ENCODE results near the gene FBXW7. TPM values are rescaled to one million over a fixed set of nuclear protein-coding genes. Genes with fewer than 3 reads are reported as not detected.

Gene FBXW7
- total RNA-seq, 2 donors from 2014 or later = 29.0 to 34.7 TPM

- DNase-seq (ENCODE audit: low spot score in 2 of 2) (no peak), ATAC-seq (no peak)
- no peaks in the 10 kb centered on the region for H3K9me3 Mint-ChIP-seq
- no peak overlapping the region for H3K27ac Mint-ChIP-seq
- peaks cover 0 to 4% of the 10 kb centered on the region in 2 donors for H3K36me3 Mint-ChIP-seq
Observed at GRCh38 chr4:152398060-152398459, 137.8 kb downstream of the FBXW7 start.

- Mint-ChIP-seq H3K27ac (no peak overlapping the region), H3K9me3 (no peaks in the 10 kb centered on the region), H3K36me3 (peaks cover 0 to 4% of the 10 kb centered on the region in 2 donors)
- DNase-seq (ENCODE audit: low spot score in 2 of 2) (no peak), ATAC-seq (no peak)
Observed at GRCh38 chr4:152394791-152395190, 141.1 kb downstream of the FBXW7 start.

- ATAC-seq (no peak), DNase-seq (ENCODE audit: low spot score in 2 of 2) (no peak)
- Mint-ChIP-seq H3K9me3 (no peaks in the 10 kb centered on the region), H3K36me3 (peaks cover 0 to 4% of the 10 kb centered on the region in 2 donors), H3K27ac (no peak overlapping the region)
Observed at GRCh38 chr4:152392079-152392478, 143.8 kb downstream of the FBXW7 start.

GRCh38 chr4:152390216-152390615, 145.7 kb downstream of the FBXW7 start:
- H3K27ac Mint-ChIP-seq = no peak overlapping the region
- DNase-seq (ENCODE audit: low spot score in 2 of 2) = no peak
- H3K9me3 Mint-ChIP-seq = no peaks in the 10 kb centered on the region
- no peaks in the 10 kb centered on the region for H3K36me3 Mint-ChIP-seq
- no peak for ATAC-seq

- no peaks in the 10 kb centered on the region for H3K36me3 Mint-ChIP-seq
- ATAC-seq (no peak), DNase-seq (ENCODE audit: low spot score in 2 of 2) (no peak)
- no peaks in the 10 kb centered on the region for H3K9me3 Mint-ChIP-seq
- no peak overlapping the region for H3K27ac Mint-ChIP-seq
Observed at GRCh38 chr4:152389359-152389758, 146.5 kb downstream of the FBXW7 start.

GRCh38 chr4:152385551-152385950, 150.3 kb downstream of the FBXW7 start:
- no peak for ATAC-seq
- H3K9me3 Mint-ChIP-seq = no peaks in the 10 kb centered on the region
- no peak for DNase-seq (ENCODE audit: low spot score in 2 of 2)
- H3K36me3 Mint-ChIP-seq = no peaks in the 10 kb centered on the region
- no peak overlapping the region for H3K27ac Mint-ChIP-seq

GRCh38 chr4:152382057-152382785, 153.7 kb downstream of the FBXW7 start:
- no peaks in the 10 kb centered on the region for H3K9me3 Mint-ChIP-seq
- peak overlapping the region; percentile 83 to 85 for H3K27ac Mint-ChIP-seq
- DNase-seq (ENCODE audit: low spot score in 2 of 2) (no peak), ATAC-seq (peak in 1 of 2 donors; percentile 28)
- H3K36me3 Mint-ChIP-seq = no peaks in the 10 kb centered on the region

- no peak overlapping the region for H3K27ac Mint-ChIP-seq
- DNase-seq (ENCODE audit: low spot score in 2 of 2) = no peak
- ATAC-seq = no peak
- H3K36me3 Mint-ChIP-seq = no peaks in the 10 kb centered on the region
- no peaks in the 10 kb centered on the region for H3K9me3 Mint-ChIP-seq
Observed at GRCh38 chr4:152380919-152381318, 155.0 kb downstream of the FBXW7 start.

GRCh38 chr4:152380185-152380584, 155.7 kb downstream of the FBXW7 start:
- no peaks in the 10 kb centered on the region for H3K9me3 Mint-ChIP-seq
- no peak for ATAC-seq
- H3K36me3 Mint-ChIP-seq = no peaks in the 10 kb centered on the region
- DNase-seq (ENCODE audit: low spot score in 2 of 2) = no peak
- H3K27ac Mint-ChIP-seq = no peak overlapping the region

- no peaks in the 10 kb centered on the region for H3K9me3 Mint-ChIP-seq
- H3K36me3 Mint-ChIP-seq = no peaks in the 10 kb centered on the region
- ATAC-seq (peak; percentile 56 to 93), DNase-seq (ENCODE audit: low spot score in 2 of 2) (no peak)
- H3K27ac Mint-ChIP-seq = peak overlapping the region in 1 of 2 donors; percentile 32
Observed at GRCh38 chr4:152374606-152375285, 161.1 kb downstream of the FBXW7 start.

- no peak for DNase-seq (ENCODE audit: low spot score in 2 of 2)
- H3K27ac Mint-ChIP-seq = peak overlapping the region in 1 of 2 donors; percentile 7
- H3K9me3 Mint-ChIP-seq = no peaks in the 10 kb centered on the region
- ATAC-seq = no peak
- no peaks in the 10 kb centered on the region for H3K36me3 Mint-ChIP-seq
Observed at GRCh38 chr4:152374153-152374552, 161.7 kb downstream of the FBXW7 start.

- Mint-ChIP-seq H3K9me3 (no peaks in the 10 kb centered on the region), H3K36me3 (no peaks in the 10 kb centered on the region), H3K27ac (no peak overlapping the region)
- no peak for ATAC-seq
- DNase-seq (ENCODE audit: low spot score in 2 of 2) = no peak
Observed at GRCh38 chr4:152372444-152372843, 163.4 kb downstream of the FBXW7 start.

- Mint-ChIP-seq H3K27ac (no peak overlapping the region), H3K36me3 (peaks cover 0 to 8% of the 10 kb centered on the region in 2 donors), H3K9me3 (no peaks in the 10 kb centered on the region)
- ATAC-seq = no peak
- no peak for DNase-seq (ENCODE audit: low spot score in 2 of 2)
Observed at GRCh38 chr4:152369902-152370295, 166.0 kb downstream of the FBXW7 start.

- DNase-seq (ENCODE audit: low spot score in 2 of 2) = no peak
- ATAC-seq = peak in 1 of 2 donors; percentile 38
- Mint-ChIP-seq H3K36me3 (peaks cover 0 to 10% of the 10 kb centered on the region in 2 donors), H3K27ac (no peak overlapping the region), H3K9me3 (no peaks in the 10 kb centered on the region)
Observed at GRCh38 chr4:152369203-152369901, 166.5 kb downstream of the FBXW7 start.

GRCh38 chr4:152368001-152368400, 167.9 kb downstream of the FBXW7 start:
- ATAC-seq = no peak

GRCh38 chr4:152364883-152365282, 171.0 kb downstream of the FBXW7 start:
- Mint-ChIP-seq H3K27ac (no peak overlapping the region), H3K36me3 (peaks cover 0 to 10% of the 10 kb centered on the region in 2 donors), H3K9me3 (no peaks in the 10 kb centered on the region)
- DNase-seq (ENCODE audit: low spot score in 2 of 2) (no peak), ATAC-seq (no peak)

More at GRCh38 chr4:152368001-152368400, 167.9 kb downstream of the FBXW7 start:
- Mint-ChIP-seq H3K27ac (no peak overlapping the region), H3K9me3 (no peaks in the 10 kb centered on the region), H3K36me3 (peaks cover 0 to 10% of the 10 kb centered on the region in 2 donors)
- no peak for DNase-seq (ENCODE audit: low spot score in 2 of 2)

GRCh38 chr4:152364383-152364782, 171.5 kb downstream of the FBXW7 start:
- no peak overlapping the region for H3K27ac Mint-ChIP-seq
- no peak for DNase-seq (ENCODE audit: low spot score in 2 of 2)
- peaks cover 0 to 10% of the 10 kb centered on the region in 2 donors for H3K36me3 Mint-ChIP-seq

More at GRCh38 chr4:152364383-152364782, 171.5 kb downstream of the FBXW7 start:
- no peaks in the 10 kb centered on the region for H3K9me3 Mint-ChIP-seq
- no peak for ATAC-seq
